C4-2B (cell line): ENCODE data around the gene CBX6.

Experiments
- H3K27ac ChIP-seq: fragments of 450-650 bp; 2 replicates; pipeline ENCODE4 v1.5.1; 2017
- ZFX ChIP-seq: fragments of 450-650 bp; IDR thresholded peaks from 2 replicates; pipeline ENCODE4 v1.6.1; 2017
- TF ChIP-seq, protein P1 (sequence below): fragments of 450-650 bp; conservative IDR thresholded peaks from 2 replicates; pipeline ENCODE4 v1.5.1; 2017; ENCODE audit warnings: mild to moderate bottlenecking

CBX6 gene

DNA sequence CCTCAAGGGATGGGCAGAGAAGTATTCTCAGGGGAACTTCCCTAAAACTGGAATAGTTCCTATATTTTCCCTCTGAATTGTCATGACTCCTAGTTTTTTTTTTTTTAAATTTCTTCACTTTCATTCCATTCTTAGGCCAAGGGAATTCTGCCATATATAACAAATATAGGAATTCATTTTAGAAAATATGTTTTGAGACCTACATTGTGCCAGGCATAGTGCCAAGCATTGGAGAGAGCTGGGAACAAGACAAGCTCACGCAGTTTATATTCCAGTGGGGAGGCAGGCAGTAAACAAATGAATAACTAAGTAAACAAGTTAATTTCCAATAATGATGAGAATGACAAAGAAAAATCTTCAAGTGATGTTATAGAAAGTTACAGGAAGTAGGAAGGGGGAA is 25.6 kb downstream of the CBX6 start:
- TF ChIP-seq, protein P1, sequence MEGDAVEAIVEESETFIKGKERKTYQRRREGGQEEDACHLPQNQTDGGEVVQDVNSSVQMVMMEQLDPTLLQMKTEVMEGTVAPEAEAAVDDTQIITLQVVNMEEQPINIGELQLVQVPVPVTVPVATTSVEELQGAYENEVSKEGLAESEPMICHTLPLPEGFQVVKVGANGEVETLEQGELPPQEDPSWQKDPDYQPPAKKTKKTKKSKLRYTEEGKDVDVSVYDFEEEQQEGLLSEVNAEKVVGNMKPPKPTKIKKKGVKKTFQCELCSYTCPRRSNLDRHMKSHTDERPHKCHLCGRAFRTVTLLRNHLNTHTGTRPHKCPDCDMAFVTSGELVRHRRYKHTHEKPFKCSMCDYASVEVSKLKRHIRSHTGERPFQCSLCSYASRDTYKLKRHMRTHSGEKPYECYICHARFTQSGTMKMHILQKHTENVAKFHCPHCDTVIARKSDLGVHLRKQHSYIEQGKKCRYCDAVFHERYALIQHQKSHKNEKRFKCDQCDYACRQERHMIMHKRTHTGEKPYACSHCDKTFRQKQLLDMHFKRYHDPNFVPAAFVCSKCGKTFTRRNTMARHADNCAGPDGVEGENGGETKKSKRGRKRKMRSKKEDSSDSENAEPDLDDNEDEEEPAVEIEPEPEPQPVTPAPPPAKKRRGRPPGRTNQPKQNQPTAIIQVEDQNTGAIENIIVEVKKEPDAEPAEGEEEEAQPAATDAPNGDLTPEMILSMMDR, result no peak
- TF ChIP-seq ZFX, result no peak
- H3K27ac ChIP-seq, result no peak overlapping the region

DNA sequence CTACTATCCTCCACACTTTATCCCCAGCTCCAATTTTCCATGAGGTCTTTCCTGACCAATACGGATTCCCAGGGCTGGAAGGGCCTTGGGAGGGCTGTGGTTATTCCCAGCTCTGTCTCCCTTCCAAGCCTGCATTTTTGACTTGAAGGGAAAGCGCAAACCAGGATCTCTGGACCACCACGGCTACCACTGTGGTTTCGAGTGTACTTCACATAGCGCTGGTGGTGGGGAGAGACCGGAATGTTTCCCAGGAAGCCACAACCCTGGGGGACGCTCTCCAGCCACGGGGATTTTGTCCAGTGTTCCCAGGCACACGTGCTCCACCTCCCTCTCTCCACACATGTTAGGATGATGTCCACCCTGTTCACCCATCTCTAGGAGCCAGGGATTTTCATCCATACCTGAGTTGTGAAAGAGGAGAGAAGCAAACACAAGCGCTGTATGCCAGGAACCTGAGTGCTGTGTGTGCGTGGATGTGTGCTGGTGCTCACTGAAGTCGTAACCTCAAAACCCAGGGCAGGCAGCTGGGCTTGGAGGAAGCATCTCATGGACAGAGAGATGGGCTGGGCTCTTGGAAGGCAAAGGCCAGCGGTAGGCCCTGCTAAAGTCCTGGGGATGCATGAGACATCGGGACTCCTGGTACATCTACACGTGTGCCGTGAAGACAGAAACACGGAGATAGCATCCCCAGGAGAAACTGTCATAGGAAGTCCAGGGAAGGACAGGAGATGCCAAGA is 26.8 kb downstream of the CBX6 start:
- TF ChIP-seq ZFX, result no peak
- TF ChIP-seq, protein P1, result no peak
- H3K27ac ChIP-seq, result no peak overlapping the region

DNA sequence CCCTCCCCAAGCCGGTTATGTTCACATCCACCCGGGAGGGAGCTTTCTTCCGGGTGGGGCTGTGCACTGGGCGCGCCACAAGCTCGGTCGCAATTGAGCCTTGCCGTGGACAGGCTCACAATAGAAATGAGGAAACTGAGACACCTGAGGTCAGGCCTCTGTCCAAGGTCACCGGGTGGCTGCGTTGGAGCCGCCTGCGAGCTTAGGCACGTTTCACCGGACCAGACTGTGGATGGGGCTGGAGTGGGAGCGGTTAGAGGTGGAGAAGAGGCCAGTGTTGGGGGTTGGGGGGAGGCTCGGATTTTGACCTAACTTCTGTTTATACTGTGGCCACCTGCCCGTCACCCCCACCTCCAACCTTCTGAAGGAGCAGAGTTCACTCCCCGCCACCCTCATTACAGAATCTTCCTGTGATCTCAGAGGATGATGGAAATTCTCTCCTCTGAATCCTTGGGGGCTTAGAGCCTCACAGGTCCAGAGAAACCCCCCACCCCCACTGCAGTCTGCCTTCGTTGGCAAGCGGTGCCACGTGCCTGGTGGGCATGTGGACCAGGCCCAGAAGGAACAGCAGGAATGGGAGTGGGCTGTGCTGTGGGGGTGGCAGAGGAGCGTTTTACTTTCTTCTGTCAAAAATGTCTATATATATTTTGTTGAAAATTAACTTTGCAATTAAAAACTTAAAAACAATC is 27.6 kb downstream of the CBX6 start:
- TF ChIP-seq, protein P1, result no peak
- TF ChIP-seq ZFX, result no peak
- peak overlapping the region; percentile 59 for H3K27ac ChIP-seq

DNA sequence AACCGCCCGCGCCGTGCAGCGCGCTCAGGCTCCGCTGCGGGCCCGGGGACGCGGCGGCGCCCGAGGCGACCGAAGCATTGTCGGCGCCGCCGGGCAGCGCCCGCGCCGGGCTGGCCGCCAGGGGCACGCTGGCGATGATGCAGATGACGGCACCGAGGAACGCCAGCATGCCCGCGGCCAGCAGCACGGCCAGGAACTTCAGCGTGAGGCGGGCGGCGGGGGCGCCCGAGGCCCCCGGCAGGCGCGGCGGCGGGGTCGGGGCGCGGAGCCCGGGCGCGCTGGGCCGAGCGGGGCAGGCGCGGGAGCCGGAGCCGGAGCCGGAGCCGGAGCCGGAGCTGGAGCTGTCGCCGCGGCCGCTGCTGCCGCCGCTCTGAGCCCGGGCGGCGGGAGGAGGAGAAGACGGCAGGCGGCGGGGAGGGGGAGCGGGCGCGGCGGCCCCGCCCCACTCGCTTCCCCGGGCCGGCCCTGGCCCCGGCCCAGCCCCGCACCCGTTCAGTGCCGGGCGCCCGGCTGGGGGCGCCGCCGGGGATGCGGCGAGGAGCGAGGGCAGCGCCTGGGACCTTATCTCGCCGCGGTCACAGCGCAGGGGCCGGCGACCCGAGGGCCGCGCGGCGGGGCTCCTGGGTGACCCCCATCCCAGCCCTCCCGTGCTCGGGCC is 28.2 kb downstream of the CBX6 start, which contains the start of gene NPTXR:
Gene NPTXR, minus strand, starts transcription at position 372 of the 658 bp plus-strand sequence.
- H3K27ac ChIP-seq, result peak within 1 kb of the TSS; percentile 59
- TF ChIP-seq, protein P1, result no peak; the same call in 1 of the 2 replicates
- no peak for TF ChIP-seq ZFX

DNA sequence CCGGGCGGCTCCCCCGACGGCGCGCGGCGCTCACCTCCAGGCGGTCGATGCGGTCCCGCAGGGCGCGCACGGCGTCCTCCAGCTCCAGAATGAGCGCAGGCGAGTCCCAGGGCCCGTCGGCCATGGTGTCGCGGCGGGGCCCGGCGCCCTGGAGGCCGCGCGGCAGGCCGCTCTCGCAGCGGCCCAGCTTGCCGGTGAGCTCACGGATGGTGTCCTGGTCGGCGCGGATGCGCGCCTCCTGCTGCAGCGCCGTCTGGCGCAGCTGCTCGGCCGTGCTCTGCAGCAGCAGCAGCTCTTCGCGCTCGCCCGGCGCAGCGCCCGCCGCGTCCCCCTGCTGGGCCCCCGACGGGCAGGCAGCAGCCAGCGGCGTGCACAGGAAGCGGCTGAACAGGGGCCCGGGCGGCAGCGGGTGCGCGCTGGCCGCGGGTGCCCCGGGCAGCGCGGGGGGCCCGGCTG is 28.8 kb downstream of the CBX6 start:
- H3K27ac ChIP-seq, result peak overlapping the region; percentile 59
- TF ChIP-seq ZFX, result peak; percentile 89; the same call in 1 of the 2 replicates
- TF ChIP-seq, protein P1, result no peak; the same call in 1 of the 2 replicates

DNA sequence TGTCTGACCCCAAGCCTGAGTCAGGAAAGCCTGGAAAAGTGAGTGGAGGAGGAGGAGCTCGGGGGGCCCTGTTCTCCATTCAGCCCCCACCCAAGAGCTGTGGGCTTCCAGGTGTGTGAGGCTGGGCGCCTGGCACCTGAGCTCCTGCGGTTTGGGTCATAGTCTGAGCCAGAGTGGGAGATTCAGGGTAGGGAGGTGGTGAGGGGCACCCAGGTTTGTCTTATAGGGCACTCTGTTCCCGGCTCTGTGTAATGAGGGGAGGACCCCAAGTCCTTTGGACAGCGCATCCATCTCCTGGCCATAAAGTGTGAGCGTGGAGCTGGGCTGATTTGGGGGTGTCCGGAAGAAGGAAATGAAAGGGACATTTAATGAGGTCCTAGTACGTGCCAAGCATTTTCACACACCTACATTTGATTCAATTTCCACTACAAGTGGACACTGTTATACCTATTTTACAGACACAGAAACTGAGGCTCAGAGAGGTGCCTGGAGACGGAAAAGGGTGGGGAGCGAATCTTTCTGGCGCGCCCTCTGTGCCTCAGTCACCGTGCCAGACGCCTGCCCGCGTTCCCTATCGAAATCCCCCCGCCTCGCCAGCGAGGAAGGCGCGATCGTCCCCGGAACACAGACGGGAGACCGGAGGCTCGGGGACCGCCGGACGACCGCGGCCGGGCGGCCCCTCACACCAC is 29.4 kb downstream of the CBX6 start:
- no peak for TF ChIP-seq ZFX
- TF ChIP-seq, protein P1, result no peak
- H3K27ac ChIP-seq, result peak overlapping the region; percentile 59
